K562 treated with DMSO at 1 percent for 4 hours (cell line): ENCODE results near the gene LRTM1. TPM values are rescaled to one million over a fixed set of nuclear protein-coding genes. Genes with fewer than 3 reads are reported as not detected.

Source experiments
- total RNA-seq: library from RNA; unstranded; fragments of 300-600 nt; gene quantifications from 2 replicates; pipeline ENCODE4 v1.2.3, GENCODE V29; 2022; ENCODE audit not compliant: insufficient read depth

LRTM1 gene
- total RNA-seq, result not detected in 2 replicates

DNA sequence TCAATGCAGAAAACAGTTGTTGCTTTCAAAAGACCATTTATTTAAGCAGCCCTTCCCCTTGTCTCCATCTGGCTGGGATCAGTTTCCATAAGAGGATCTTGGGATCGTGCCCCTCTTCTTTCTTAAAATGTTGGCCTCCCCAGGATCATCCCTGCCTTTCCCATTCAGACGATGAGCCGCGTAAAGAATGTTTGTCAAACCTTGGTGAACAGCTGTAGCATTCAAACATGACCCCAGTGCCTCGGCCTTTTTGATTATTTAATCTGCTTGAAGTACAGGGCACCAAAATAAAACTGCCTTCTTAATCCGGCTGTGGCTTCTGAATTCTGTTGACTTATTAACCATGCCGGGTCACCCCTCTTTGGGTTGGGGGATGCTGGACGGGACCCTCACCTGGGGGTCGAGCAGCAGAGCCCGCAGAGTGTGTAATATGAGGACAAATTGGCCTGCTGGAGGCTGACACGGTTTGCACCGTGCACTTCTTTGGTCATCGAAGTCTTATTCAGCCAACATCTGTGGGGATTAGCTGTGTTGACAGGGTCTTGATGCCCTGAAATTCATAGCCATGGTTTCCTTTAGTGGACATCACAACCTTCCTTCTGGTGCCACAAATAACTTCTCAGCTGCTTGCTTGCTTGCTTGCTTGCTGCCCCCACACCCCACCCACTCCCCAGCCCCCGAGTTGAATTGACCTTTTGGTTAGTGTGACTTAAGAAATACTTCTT lies at the start of gene LRTM1:
LRTM1 (minus strand) TSS at position 14 of the 725 bp plus-strand sequence. CDS start 148 bp downstream, outside the sequence.

